Measurements from ENCODE around the gene AMBP. TPM values are rescaled to one million over a fixed set of nuclear protein-coding genes. Genes with fewer than 3 reads are reported as not detected.

AMBP gene
- polyA plus RNA-seq, 2 of the 4 experiments (the other 2 are of a cell fraction): 6.1 to 9.4 TPM

GRCh38 chr9:114012126-114012525 is 66.0 kb downstream of the AMBP start:
- FAIRE-seq (no peak), ATAC-seq (no peak), DNase-seq (ENCODE audit: low read depth in 1 of 2, low spot score in 1 of 2) (no peak)
- Histone ChIP-seq H3K9me3 (no peaks in the 10 kb centered on the region), H3K27ac (no peak overlapping the region), H3K4me3 (no peak overlapping the region), H3K4me2 (no peak overlapping the region), H3K4me1 (no peaks in the 10 kb centered on the region)
- TF ChIP-seq CHD2 (IDR thresholded peaks at IDR 0.05; ENCODE audit: low read length, partially characterized antibody): no peak
- TF ChIP-seq, protein P1, sequence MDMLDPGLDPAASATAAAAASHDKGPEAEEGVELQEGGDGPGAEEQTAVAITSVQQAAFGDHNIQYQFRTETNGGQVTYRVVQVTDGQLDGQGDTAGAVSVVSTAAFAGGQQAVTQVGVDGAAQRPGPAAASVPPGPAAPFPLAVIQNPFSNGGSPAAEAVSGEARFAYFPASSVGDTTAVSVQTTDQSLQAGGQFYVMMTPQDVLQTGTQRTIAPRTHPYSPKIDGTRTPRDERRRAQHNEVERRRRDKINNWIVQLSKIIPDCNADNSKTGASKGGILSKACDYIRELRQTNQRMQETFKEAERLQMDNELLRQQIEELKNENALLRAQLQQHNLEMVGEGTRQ (IDR thresholded peaks at IDR 0.05): no peak
- TF ChIP-seq HDAC2 (IDR thresholded peaks at IDR 0.05): no peak
- no peak for TF ChIP-seq HEYL (CRISPR knock-in tag; IDR thresholded peaks at IDR 0.05)
- TF ChIP-seq MAZ (IDR thresholded peaks at IDR 0.05; ENCODE audit: borderline replicate concordance, low read depth, low read length): no peak
- TF ChIP-seq RARB (CRISPR knock-in tag; IDR thresholded peaks at IDR 0.05): no peak
- TF ChIP-seq CBX2 (IDR thresholded peaks at IDR 0.05; ENCODE audit: borderline replicate concordance, low read depth): no peak
- TF ChIP-seq POLR2A (IDR thresholded peaks at IDR 0.05; ENCODE audit: low read length): no peak
- TF ChIP-seq, protein P2, sequence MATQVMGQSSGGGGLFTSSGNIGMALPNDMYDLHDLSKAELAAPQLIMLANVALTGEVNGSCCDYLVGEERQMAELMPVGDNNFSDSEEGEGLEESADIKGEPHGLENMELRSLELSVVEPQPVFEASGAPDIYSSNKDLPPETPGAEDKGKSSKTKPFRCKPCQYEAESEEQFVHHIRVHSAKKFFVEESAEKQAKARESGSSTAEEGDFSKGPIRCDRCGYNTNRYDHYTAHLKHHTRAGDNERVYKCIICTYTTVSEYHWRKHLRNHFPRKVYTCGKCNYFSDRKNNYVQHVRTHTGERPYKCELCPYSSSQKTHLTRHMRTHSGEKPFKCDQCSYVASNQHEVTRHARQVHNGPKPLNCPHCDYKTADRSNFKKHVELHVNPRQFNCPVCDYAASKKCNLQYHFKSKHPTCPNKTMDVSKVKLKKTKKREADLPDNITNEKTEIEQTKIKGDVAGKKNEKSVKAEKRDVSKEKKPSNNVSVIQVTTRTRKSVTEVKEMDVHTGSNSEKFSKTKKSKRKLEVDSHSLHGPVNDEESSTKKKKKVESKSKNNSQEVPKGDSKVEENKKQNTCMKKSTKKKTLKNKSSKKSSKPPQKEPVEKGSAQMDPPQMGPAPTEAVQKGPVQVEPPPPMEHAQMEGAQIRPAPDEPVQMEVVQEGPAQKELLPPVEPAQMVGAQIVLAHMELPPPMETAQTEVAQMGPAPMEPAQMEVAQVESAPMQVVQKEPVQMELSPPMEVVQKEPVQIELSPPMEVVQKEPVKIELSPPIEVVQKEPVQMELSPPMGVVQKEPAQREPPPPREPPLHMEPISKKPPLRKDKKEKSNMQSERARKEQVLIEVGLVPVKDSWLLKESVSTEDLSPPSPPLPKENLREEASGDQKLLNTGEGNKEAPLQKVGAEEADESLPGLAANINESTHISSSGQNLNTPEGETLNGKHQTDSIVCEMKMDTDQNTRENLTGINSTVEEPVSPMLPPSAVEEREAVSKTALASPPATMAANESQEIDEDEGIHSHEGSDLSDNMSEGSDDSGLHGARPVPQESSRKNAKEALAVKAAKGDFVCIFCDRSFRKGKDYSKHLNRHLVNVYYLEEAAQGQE (IDR thresholded peaks at IDR 0.05): no peak
- TF ChIP-seq JUN (IDR thresholded peaks at IDR 0.05): no peak
- TF ChIP-seq FOSB (CRISPR knock-in tag; IDR thresholded peaks at IDR 0.05): no peak
- no peak for TF ChIP-seq TFCP2L1 (CRISPR knock-in tag; IDR thresholded peaks at IDR 0.05)
- TF ChIP-seq NR3C1 (IDR thresholded peaks at IDR 0.05): no peak
- no peak for TF ChIP-seq HOXB13 (CRISPR knock-in tag; IDR thresholded peaks at IDR 0.05; ENCODE audit: low read depth)
- no peak for TF ChIP-seq ESRRA (IDR thresholded peaks at IDR 0.05; ENCODE audit: borderline replicate concordance, low read length)
- WGBS (ENCODE audit: missing lambda C conversion rate): 89% methylated on average over 2 of the region's 2 CpGs
- POLR2A ChIA-PET: no interaction called here
- CTCF ChIA-PET: no interaction called here

GRCh38 chr9:114011313-114011712 is 66.8 kb downstream of the AMBP start:
- Histone ChIP-seq H3K9me3 (no peaks in the 10 kb centered on the region), H3K4me3 (no peak overlapping the region), H3K27ac (no peak overlapping the region), H3K4me2 (no peak overlapping the region), H3K4me1 (no peaks in the 10 kb centered on the region)
- TF ChIP-seq, protein P2 (IDR thresholded peaks at IDR 0.05): no peak
- TF ChIP-seq FOSB (CRISPR knock-in tag; IDR thresholded peaks at IDR 0.05) (no peak), HOXB5 (CRISPR knock-in tag; IDR thresholded peaks at IDR 0.05) (no peak), HOXA7 (CRISPR knock-in tag; IDR thresholded peaks at IDR 0.05) (no peak), KDM5A (IDR thresholded peaks at IDR 0.05) (no peak), CEBPB (IDR thresholded peaks at IDR 0.05) (no peak), TP53 (CRISPR knock-in tag; IDR thresholded peaks at IDR 0.05) (no peak), CBX2 (IDR thresholded peaks at IDR 0.05; ENCODE audit: borderline replicate concordance, low read depth) (no peak), CHD4 (IDR thresholded peaks at IDR 0.05; ENCODE audit: borderline replicate concordance) (no peak)
- TF ChIP-seq, protein P1 (IDR thresholded peaks at IDR 0.05): no peak
- DNase-seq (ENCODE audit: low read depth in 1 of 2, low spot score in 1 of 2): no peak
- CTCF ChIA-PET: interaction anchor here (1.5 kb wide), 1 partner anchor 23 kb away, joined by 3 read pairs; no protein-coding TSS in a partner anchor
- no peak for ATAC-seq
- FAIRE-seq: no peak
- POLR2A ChIA-PET: no interaction called here
- WGBS (ENCODE audit: missing lambda C conversion rate): 95% methylated on average over 9 of the region's 9 CpGs

Data from A549 (cell line).